Measurements from ENCODE around the gene ATG13. TPM values are rescaled to one million over a fixed set of nuclear protein-coding genes. Genes with fewer than 3 reads are reported as not detected.

Gene ATG13
- total RNA-seq (2022; extraction: Qiagen RNA extraction; ENCODE audit: low read depth) = 38.3 to 59.5 TPM (median 55.5 TPM) in 5 replicates

GRCh38 chr11:46617134-46617971 lies at the start of gene ATG13, which contains the start of gene HARBI1:
TSS of gene ATG13 (plus strand) at chr11:46617553. CDS start at chr11:46644292, 26,739 bp downstream.
TSS of gene HARBI1 (minus strand) at chr11:46617227. CDS start at chr11:46616237, 990 bp downstream.

DNA sequence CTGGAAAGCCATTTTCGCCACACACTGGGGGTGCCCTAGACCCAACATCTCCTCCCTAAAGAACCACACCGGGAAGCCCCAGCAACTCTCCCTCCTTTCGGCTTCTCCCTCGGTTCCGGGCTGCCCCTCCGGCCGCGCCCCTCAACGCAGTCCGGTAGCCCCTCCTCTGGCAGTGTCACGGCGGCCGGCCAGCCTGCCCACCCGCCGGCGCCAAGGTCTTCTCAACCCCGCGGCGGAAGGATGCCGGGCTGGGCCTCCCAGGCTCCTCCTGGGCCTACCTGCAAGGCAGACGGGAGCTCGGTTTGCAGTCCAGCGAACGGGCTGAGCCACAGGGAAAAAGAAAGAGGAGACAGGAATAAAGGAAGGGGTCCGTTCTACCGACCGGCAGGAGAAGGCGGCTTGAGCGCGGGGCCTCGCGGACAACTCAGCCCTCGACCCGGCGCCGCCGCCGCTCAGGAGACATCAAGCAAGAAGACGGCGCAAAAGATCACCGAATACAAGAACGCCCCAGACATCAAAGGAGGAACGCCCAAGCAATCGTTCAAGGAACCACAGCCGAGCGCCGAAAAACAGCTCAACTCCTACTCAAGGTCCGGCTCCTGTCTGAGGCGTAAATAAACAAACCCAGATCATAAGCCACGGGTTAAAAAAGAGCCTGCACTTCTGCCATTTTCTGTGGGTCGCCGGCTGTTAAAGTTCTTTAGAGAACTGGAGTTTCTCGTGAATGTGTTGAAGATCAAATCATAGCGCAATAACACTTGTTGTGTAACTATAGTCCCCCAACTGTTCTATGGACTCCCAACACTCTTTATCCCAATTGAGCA lies 23.6 kb upstream of the ATG13 start, which contains the start of gene AMBRA1:
AMBRA1 (minus strand) TSS at position 474 of the 824 bp plus-strand sequence. CDS start 45,643 bp downstream, outside the sequence.

GRCh38 chr11:46700241-46701077 lies 83.1 kb downstream of the ATG13 start, which contains the start of the genes ARHGAP1 and ZNF408:
TSS of gene ARHGAP1 (minus strand) at chr11:46700619. CDS start at chr11:46696107, 4,512 bp downstream.
TSS of gene ZNF408 (plus strand) at chr11:46701031. CDS start at chr11:46701048, 17 bp downstream.

DNA sequence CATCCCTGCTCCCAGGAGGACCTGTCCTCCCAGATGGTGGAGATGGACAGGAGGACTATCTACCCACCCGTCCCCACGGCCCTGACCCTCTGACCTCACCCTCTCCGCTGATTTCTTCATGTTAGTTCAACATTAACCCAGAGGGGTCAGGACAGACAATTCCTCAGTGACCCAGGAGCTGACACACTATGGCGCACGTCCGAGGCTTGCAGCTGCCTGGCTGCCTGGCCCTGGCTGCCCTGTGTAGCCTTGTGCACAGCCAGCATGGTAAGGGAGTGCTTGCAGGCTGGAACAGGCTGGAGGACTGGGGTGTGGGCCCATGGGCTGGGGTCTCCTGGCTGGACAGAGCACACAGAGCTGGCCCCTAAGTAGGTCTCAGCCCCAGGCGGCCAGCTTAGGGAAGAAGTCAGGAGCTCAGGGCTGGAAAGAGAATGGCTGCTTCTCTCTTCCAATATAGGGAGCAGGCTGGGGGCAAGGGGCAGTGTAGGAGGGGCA lies 101.7 kb downstream of the ATG13 start, which contains the start of gene F2:
F2 (plus strand) TSS at position 166 of the 495 bp plus-strand sequence; CDS start at position 189, 23 bp downstream.

Other genes starting within 250 kb of the ATG13 start
- 14.8 to 20.3 TPM (median 18.2 TPM) in 5 replicates for gene MDK, start 235.9 kb upstream of the ATG13 start, total RNA-seq (2022; extraction: Qiagen RNA extraction; ENCODE audit: low read depth)
- 0.33 to 1.3 TPM (median 0.48 TPM) in 5 replicates for gene CHRM4, start 225.8 kb upstream of the ATG13 start, total RNA-seq (2022; extraction: Qiagen RNA extraction; ENCODE audit: low read depth)
- 10.5 to 21.1 TPM (median 14.5 TPM) in 5 replicates for gene AMBRA1, start 23.5 kb upstream of the ATG13 start, total RNA-seq (2022; extraction: Qiagen RNA extraction; ENCODE audit: low read depth)
- 5.0 to 5.9 TPM (median 5.5 TPM) in 5 replicates for gene HARBI1, start 326 bp upstream of the ATG13 start, total RNA-seq (2022; extraction: Qiagen RNA extraction; ENCODE audit: low read depth)
- gene ARHGAP1, start 83.1 kb downstream of the ATG13 start, total RNA-seq (2022; extraction: Qiagen RNA extraction; ENCODE audit: low read depth) = 43.6 to 62.6 TPM (median 55.2 TPM) in 5 replicates
- gene ZNF408, start 83.5 kb downstream of the ATG13 start, total RNA-seq (2022; extraction: Qiagen RNA extraction; ENCODE audit: low read depth) = 16.2 to 18.3 TPM (median 16.9 TPM) in 5 replicates
- 2.0 to 3.0 TPM (median 2.4 TPM) in 5 replicates for gene F2, start 101.7 kb downstream of the ATG13 start, total RNA-seq (2022; extraction: Qiagen RNA extraction; ENCODE audit: low read depth)
- 65.8 to 80.7 TPM (median 72.9 TPM) in 5 replicates for gene CKAP5, start 228.7 kb downstream of the ATG13 start, total RNA-seq (2022; extraction: Qiagen RNA extraction; ENCODE audit: low read depth)